Esophagus (tissue), 2 donors: ENCODE results near the gene TTC28. TPM values are rescaled to one million over a fixed set of nuclear protein-coding genes. Genes with fewer than 3 reads are reported as not detected.
"Not testable (repeated sequence)": the region's sequence is repeated elsewhere in the genome, so short reads cannot be mapped to it uniquely, and the experiment has no call there.

Experiments used
- H3K27ac ChIP-seq, 2 donors: one replicate each; pipeline ENCODE4 v1.5.1; 2013; ENCODE audit warnings: low read depth in 2 of 2, mild to moderate bottlenecking in 2 of 2, inconsistent platforms in 1 of 2, low read length in 1 of 2, moderate library complexity in 1 of 2
- H3K27me3 ChIP-seq, 2 donors: one replicate each; pipeline ENCODE4 v1.6.1; 2013; ENCODE audit warnings: low read length in 2 of 2, control low read depth in 1 of 2, mild to moderate bottlenecking in 1 of 2; ENCODE audit not compliant: insufficient read depth in 2 of 2, control insufficient read depth in 1 of 2
- H3K36me3 ChIP-seq, 2 donors: one replicate each; pipeline ENCODE4 v1.6.1; 2013; ENCODE audit warnings: low read length in 1 of 2; ENCODE audit not compliant: control insufficient read depth in 2 of 2, insufficient read depth in 2 of 2
- H3K4me1 ChIP-seq, 2 donors: one replicate each; pipeline ENCODE4 v1.6.1; 2013; ENCODE audit warnings: low read length in 1 of 2; ENCODE audit not compliant: control insufficient read depth in 2 of 2, insufficient read depth in 2 of 2
- H3K4me3 ChIP-seq, 2 donors: one replicate each; pipeline ENCODE4 v1.5.1; 2013; ENCODE audit warnings: low read length in 2 of 2, mild to moderate bottlenecking in 2 of 2, low read depth in 1 of 2, moderate library complexity in 1 of 2
- H3K9me3 ChIP-seq, 2 donors: one replicate each; pipeline ENCODE4 v1.6.1; 2013; ENCODE audit warnings: mild to moderate bottlenecking in 2 of 2, low read depth in 1 of 2, low read length in 1 of 2, moderate library complexity in 1 of 2; ENCODE audit not compliant: control insufficient read depth in 2 of 2, insufficient read depth in 1 of 2
- WGBS, 2 donors: extraction: QIAGEN DNeasy Blood & Tissue Kit; methylation state at CpG; one replicate each; pipeline ENCODE4 v1.1.7; 2013; 5-methylcytosine and 5-hydroxymethylcytosine counted together
- polyA plus RNA-seq, 2 donors: library from polyadenylated mRNA; stranded (reverse); fragments of 200-250 nt; gene quantifications; one replicate each; pipeline ENCODE4 v1.2.3, GENCODE V29; 2013
- donor health status: healthy with polysubstance abuse.
- donor health status: Bipolar disorder and iron deficiency.

TTC28 gene
- polyA plus RNA-seq, 2 donors: 1.4 to 2.6 TPM

GRCh38 chr22:28615423-28615822, 64.2 kb downstream of the TTC28 start:
- H3K4me3 ChIP-seq, H3K27ac ChIP-seq, H3K36me3 ChIP-seq, H3K9me3 ChIP-seq, H3K4me1 ChIP-seq, H3K27me3 ChIP-seq: not testable (repeated sequence)
- WGBS, 2 donors: 82 to 92% methylated on average over 4 of the region's 4 CpGs

GRCh38 chr22:28609921-28610320, 69.7 kb downstream of the TTC28 start:
- H3K27me3 ChIP-seq: no peaks in the 10 kb centered on the region
- H3K4me1 ChIP-seq: no peaks in the 10 kb centered on the region
- no peak overlapping the region for H3K4me3 ChIP-seq
- no peaks in the 10 kb centered on the region for H3K9me3 ChIP-seq
- H3K27ac ChIP-seq: no peak overlapping the region
- WGBS, 2 donors: 81 to 85% methylated on average over 5 of the region's 5 CpGs
- H3K36me3 ChIP-seq: no peaks in the 10 kb centered on the region

DNA sequence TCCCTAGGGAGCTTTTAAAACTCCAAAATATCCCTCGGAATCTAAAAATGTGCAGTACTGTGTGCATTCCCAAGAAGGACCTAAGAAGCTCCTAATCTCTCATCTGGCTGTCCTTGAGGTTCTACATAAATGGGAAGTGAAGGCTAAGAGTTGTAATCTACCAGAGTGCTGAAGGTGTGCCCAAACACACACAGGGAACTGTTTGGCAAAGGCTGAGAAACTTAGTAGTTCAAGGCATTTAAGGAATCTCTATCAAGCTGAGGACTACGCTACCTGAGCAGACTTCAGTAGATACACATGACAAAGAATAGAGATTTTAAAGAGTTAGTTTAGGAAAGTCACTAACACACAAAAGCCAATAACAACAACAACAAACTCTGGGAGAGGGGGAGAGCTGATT, 71.1 kb downstream of the TTC28 start:
- Histone ChIP-seq H3K4me3 (no peak overlapping the region), H3K4me1 (no peaks in the 10 kb centered on the region), H3K36me3 (no peaks in the 10 kb centered on the region), H3K27me3 (no peaks in the 10 kb centered on the region), H3K9me3 (no peaks in the 10 kb centered on the region), H3K27ac (no peak overlapping the region)
- WGBS, 2 donors: 76 to 84% methylated on average over 2 of the region's 2 CpGs

DNA sequence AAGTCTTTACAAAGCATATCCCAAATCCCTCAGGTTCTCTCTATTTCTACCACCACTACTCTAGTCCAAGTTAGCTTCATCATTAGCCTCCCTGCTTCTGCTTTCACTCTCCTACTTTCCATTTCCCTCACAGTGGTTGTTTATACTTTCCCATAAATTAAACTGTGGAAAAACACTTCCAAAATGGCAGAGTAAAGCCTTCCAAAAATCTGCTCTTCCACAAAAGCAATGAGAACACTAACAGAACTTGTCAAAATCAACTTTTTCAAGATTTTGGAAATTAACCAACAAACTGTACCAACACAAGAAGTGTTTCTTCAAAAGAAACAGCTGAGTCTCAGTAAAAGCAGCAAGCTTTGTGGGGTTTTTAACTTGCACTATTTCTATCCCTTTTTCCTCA, 71.8 kb downstream of the TTC28 start:
- Histone ChIP-seq H3K4me3 (no peak overlapping the region), H3K27me3 (no peaks in the 10 kb centered on the region), H3K4me1 (no peaks in the 10 kb centered on the region), H3K9me3 (no peaks in the 10 kb centered on the region), H3K27ac (no peak overlapping the region), H3K36me3 (no peaks in the 10 kb centered on the region)

DNA sequence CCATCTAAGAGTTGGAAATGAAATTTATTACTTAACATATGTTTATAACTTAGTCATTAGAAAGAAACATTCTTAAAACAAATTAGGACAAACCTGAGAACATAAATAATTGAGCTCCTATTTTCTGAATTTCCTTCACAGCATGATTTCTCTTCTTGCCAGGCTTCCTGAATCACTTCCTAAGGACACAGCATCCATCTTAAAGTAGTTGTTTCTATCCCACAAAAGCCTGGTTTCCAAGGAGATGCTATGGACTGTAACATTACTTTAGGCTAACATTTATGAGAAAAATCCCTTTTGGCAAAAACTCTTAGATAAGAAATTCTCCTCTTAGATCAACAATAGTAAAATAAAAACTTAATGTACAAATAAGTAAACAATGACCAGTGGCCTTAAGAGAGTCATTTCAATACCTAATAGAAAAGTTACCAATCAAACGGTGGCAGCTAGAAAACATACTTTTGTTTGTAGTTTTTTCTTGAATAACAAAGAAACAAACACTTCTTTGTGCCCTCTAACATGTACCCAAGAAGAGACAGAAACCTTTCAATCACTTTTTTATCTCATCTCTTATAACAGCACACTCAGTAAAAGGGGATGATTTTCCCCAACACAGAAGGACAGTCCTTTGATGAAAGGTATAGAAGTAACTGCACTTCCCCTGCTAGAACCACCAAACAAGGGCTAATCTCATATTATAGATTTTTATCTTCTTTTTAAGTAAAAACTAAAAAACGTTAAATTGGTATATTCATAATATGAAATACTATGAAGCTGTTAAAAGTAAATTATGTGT, 74.5 kb downstream of the TTC28 start:
- Histone ChIP-seq H3K4me3 (no peak overlapping the region), H3K4me1 (no peaks in the 10 kb centered on the region), H3K9me3 (no peaks in the 10 kb centered on the region), H3K36me3 (no peaks in the 10 kb centered on the region), H3K27ac (no peak overlapping the region), H3K27me3 (no peaks in the 10 kb centered on the region)
- 67 to 73% methylated on average over 2 of the region's 2 CpGs for WGBS, 2 donors

DNA sequence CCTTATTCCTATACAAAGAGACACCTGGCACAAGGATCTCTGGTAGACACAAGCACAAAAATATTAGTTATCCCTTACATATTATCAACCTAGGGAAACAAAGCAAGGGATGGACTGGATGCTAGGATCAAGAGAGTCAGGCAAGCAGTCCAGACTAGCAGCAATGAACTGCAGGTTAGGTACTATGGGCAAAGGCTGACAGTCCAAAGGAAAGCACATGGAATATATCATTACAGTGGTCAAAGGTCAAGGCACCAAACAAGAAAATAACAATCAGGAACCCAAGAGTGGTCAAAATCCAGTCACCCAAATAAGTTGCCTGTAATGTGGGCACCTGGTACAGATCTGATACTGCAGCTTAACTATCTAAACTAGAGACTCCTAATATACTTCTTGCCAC, 77.7 kb downstream of the TTC28 start:
- no peak overlapping the region for H3K27ac ChIP-seq
- H3K4me1 ChIP-seq: no peaks in the 10 kb centered on the region
- no peak overlapping the region for H3K4me3 ChIP-seq
- H3K27me3 ChIP-seq: no peaks in the 10 kb centered on the region
- no peaks in the 10 kb centered on the region for H3K36me3 ChIP-seq
- H3K9me3 ChIP-seq: no peaks in the 10 kb centered on the region

- no peaks in the 10 kb centered on the region for H3K9me3 ChIP-seq
- WGBS, 2 donors: 57 to 62% methylated on average over 3 of the region's 3 CpGs
- H3K4me1 ChIP-seq: no peaks in the 10 kb centered on the region
- no peak overlapping the region for H3K4me3 ChIP-seq
- no peaks in the 10 kb centered on the region for H3K36me3 ChIP-seq
- no peaks in the 10 kb centered on the region for H3K27me3 ChIP-seq
- no peak overlapping the region for H3K27ac ChIP-seq
Measured at GRCh38 chr22:28600546-28601143, 79.0 kb downstream of the TTC28 start.

GRCh38 chr22:28599693-28600092, 79.9 kb downstream of the TTC28 start:
- no peak overlapping the region for H3K27ac ChIP-seq
- no peaks in the 10 kb centered on the region for H3K36me3 ChIP-seq
- no peaks in the 10 kb centered on the region for H3K27me3 ChIP-seq
- no peaks in the 10 kb centered on the region for H3K9me3 ChIP-seq
- H3K4me3 ChIP-seq: no peak overlapping the region
- WGBS, 2 donors: 50 to 52% methylated on average over 2 of the region's 2 CpGs
- no peaks in the 10 kb centered on the region for H3K4me1 ChIP-seq

DNA sequence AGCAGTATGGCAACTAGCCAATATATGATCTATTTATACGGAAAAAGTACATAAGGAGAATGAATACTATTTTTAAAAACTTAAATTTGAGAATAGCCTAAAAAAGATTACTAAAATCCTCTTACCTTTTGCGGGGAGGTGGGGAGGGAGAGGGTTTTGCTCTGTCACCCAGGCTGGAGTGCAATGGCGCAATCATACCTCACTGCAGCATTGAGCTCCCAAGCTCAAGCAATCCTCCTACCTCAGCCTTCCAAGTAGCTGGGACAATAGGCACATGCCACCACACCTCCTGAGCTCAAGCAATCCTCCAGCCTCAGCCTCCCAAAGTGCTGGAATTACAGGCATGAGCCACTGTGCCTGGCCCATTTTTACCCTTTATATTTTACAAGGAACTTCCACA, 82.0 kb downstream of the TTC28 start:
- Histone ChIP-seq H3K27me3 (no peaks in the 10 kb centered on the region), H3K27ac (no peak overlapping the region), H3K36me3 (no peaks in the 10 kb centered on the region), H3K9me3 (no peaks in the 10 kb centered on the region), H3K4me3 (no peak overlapping the region), H3K4me1 (no peaks in the 10 kb centered on the region)
- WGBS, 2 donors: 82 to 83% methylated on average over 3 of the region's 3 CpGs

GRCh38 chr22:28594797-28595462, 84.7 kb downstream of the TTC28 start:
- no peaks in the 10 kb centered on the region for H3K4me1 ChIP-seq
- H3K27me3 ChIP-seq: no peaks in the 10 kb centered on the region
- no peaks in the 10 kb centered on the region for H3K36me3 ChIP-seq
- no peak overlapping the region for H3K4me3 ChIP-seq
- no peaks in the 10 kb centered on the region for H3K9me3 ChIP-seq
- H3K27ac ChIP-seq: no peak overlapping the region
- WGBS, 2 donors: 25 to 28% methylated on average over 4 of the region's 4 CpGs
